Measurements from ENCODE around the gene PACRG.

GRCh38 chr6:163342571-163343539, 615.1 kb downstream of the PACRG start:
- TF ChIP-seq CTCF (conservative IDR thresholded peaks at IDR 0.05; ENCODE audit: low read length): no peak
- no peak for TF ChIP-seq EZH2phosphoT487 (IDR thresholded peaks at IDR 0.05; ENCODE audit: borderline replicate concordance, low read depth, low read length)

Measured in OCI-LY7 (cell line).